GM18870 (cell line): ENCODE measurements around the gene BTN3A1.
A peak's percentile ranks its signal among the peaks of the same experiment; 100 is the strongest.
"Not testable (repeated sequence)": the region's sequence is repeated elsewhere in the genome, so short reads cannot be mapped to it uniquely, and the experiment has no call there.

ENCODE experiments used
- ATAC-seq: cut with Tn5 transposase; IDR thresholded peaks from one replicate; pipeline ENCODE4 v1.9.1; 2021; ENCODE audit warnings: moderate library complexity; ENCODE audit not compliant: unreplicated experiment

Gene BTN3A1

GRCh38 chr6:26439151-26440125, 37.4 kb downstream of the BTN3A1 start:
- no peak for ATAC-seq

GRCh38 chr6:26440977-26441358, 38.9 kb downstream of the BTN3A1 start:
- no peak for ATAC-seq

- ATAC-seq, result no peak
These were observed 39.9 kb downstream of the BTN3A1 start for GRCh38 chr6:26441977-26442376.

GRCh38 chr6:26445934-26446667, 44.0 kb downstream of the BTN3A1 start:
- ATAC-seq, result peak; percentile 61

GRCh38 chr6:26447257-26447656, 45.2 kb downstream of the BTN3A1 start:
- no peak for ATAC-seq

- no peak for ATAC-seq
These were observed 48.2 kb downstream of the BTN3A1 start for GRCh38 chr6:26450240-26450639.

- no peak for ATAC-seq
These were observed 50.7 kb downstream of the BTN3A1 start for GRCh38 chr6:26452631-26453235.

- ATAC-seq, result no peak
These were observed 52.6 kb downstream of the BTN3A1 start for GRCh38 chr6:26454631-26455030.

GRCh38 chr6:26455357-26455970, 53.4 kb downstream of the BTN3A1 start:
- no peak for ATAC-seq

- no peak for ATAC-seq
These were observed 55.3 kb downstream of the BTN3A1 start for GRCh38 chr6:26457264-26457805.

GRCh38 chr6:26457806-26458688, 56.0 kb downstream of the BTN3A1 start, which contains the start of gene BTN2A1:
TSS of gene BTN2A1 (plus strand) at chr6:26457955. CDS start at chr6:26458637, 682 bp downstream.
- ATAC-seq, result peak; percentile 94

GRCh38 chr6:26459023-26459810, 57.1 kb downstream of the BTN3A1 start:
- no peak for ATAC-seq

- not testable (repeated sequence) for ATAC-seq
These were observed 59.3 kb downstream of the BTN3A1 start for GRCh38 chr6:26461353-26461752.

- no peak for ATAC-seq
These were observed 61.9 kb downstream of the BTN3A1 start for GRCh38 chr6:26464014-26464413.

GRCh38 chr6:26464416-26465131, 62.5 kb downstream of the BTN3A1 start:
- no peak for ATAC-seq
